GM23338 (cell line): ENCODE measurements around the gene SUCLG2. TPM values are rescaled to one million over a fixed set of nuclear protein-coding genes. Genes with fewer than 3 reads are reported as not detected.
A peak's percentile ranks its signal among the peaks of the same experiment; 100 is the strongest.

Experiments
- ATAC-seq: fragments of 200-7000 bp; cut with Tn5 transposase; 3 replicates; pipeline ENCODE4 v1.9.1; 2020
- DNase-seq: peaks from one replicate; pipeline ENCODE4 v3.0.0-alpha.2; 2015; ENCODE audit warnings: low spot score
- H2AFZ ChIP-seq: fragments of 200-600 bp; sonication (generic); 2 replicates; pipeline ENCODE4 v1.8.0; 2016; ENCODE audit warnings: antibody characterized with exemption, mild to moderate bottlenecking, moderate library complexity
- H3F3A ChIP-seq: fragments of 200-600 bp; sonication (generic); replicated peaks from 2 replicates; pipeline ENCODE4 v1.8.0; 2017; ENCODE audit warnings: antibody characterized with exemption, mixed run types, low read depth
- H3K27ac ChIP-seq: fragments of 200-600 bp; sonication (generic); 2 replicates; pipeline ENCODE4 v1.6.1; 2016; ENCODE audit warnings: low read depth
- H3K27me3 ChIP-seq: fragments of 200-600 bp; sonication (generic); 2 replicates; pipeline ENCODE4 v1.8.0; 2016; ENCODE audit warnings: mild to moderate bottlenecking, mixed run types, moderate library complexity; ENCODE audit not compliant: insufficient read depth
- H3K36me3 ChIP-seq: fragments of 200-600 bp; sonication (generic); 2 replicates; pipeline ENCODE4 v1.8.0; 2016; ENCODE audit warnings: mild to moderate bottlenecking; ENCODE audit not compliant: insufficient read depth
- H3K4me1 ChIP-seq: fragments of 200-600 bp; sonication (generic); 2 replicates; pipeline ENCODE4 v1.8.0; 2016; ENCODE audit warnings: mild to moderate bottlenecking, moderate library complexity; ENCODE audit not compliant: insufficient read depth
- H3K4me2 ChIP-seq: fragments of 200-600 bp; sonication (generic); 2 replicates; pipeline ENCODE4 v1.7.1; 2017; ENCODE audit warnings: mixed run types
- H3K4me3 ChIP-seq: fragments of 200-600 bp; sonication (generic); 2 replicates; pipeline ENCODE4 v1.6.1; 2016; ENCODE audit warnings: mixed run types
- H3K79me2 ChIP-seq: fragments of 200-600 bp; sonication (generic); replicated peaks from 2 replicates; pipeline ENCODE4 v1.8.0; 2017; ENCODE audit warnings: mild to moderate bottlenecking; ENCODE audit not compliant: insufficient read depth
- H3K9me2 ChIP-seq: fragments of 200-600 bp; sonication (generic); 2 replicates; pipeline ENCODE4 v1.8.0; 2017; ENCODE audit not compliant: insufficient read depth
- H4K20me1 ChIP-seq: fragments of 200-600 bp; sonication (generic); replicated peaks from 2 replicates; pipeline ENCODE4 v1.8.0; 2017; ENCODE audit warnings: mild to moderate bottlenecking; ENCODE audit not compliant: insufficient read depth
- H3K27ac Mint-ChIP-seq: 2 replicates; pipeline ENCODE4 v1.8.0; 2020; ENCODE audit warnings: inconsistent platforms, mild to moderate bottlenecking, moderate library complexity, mixed read lengths
- H3K27me3 Mint-ChIP-seq: 3 replicates; pipeline ENCODE4 v1.8.0; 2022; ENCODE audit warnings: low read depth, mild to moderate bottlenecking, moderate library complexity, mixed read lengths, inconsistent platforms; ENCODE audit not compliant: insufficient read depth, poor library complexity
- H3K36me3 Mint-ChIP-seq: 3 replicates; pipeline ENCODE4 v1.8.0; 2021; ENCODE audit warnings: low read depth, mild to moderate bottlenecking, inconsistent platforms, moderate library complexity, mixed read lengths
- H3K4me1 Mint-ChIP-seq: 3 replicates; pipeline ENCODE4 v1.8.0; 2020; ENCODE audit warnings: mild to moderate bottlenecking, inconsistent platforms, mixed read lengths
- H3K4me3 Mint-ChIP-seq: 3 replicates; pipeline ENCODE4 v1.8.0; 2021; ENCODE audit warnings: moderate library complexity, mild to moderate bottlenecking, inconsistent platforms, mixed read lengths
- H3K9me3 Mint-ChIP-seq: 3 replicates; pipeline ENCODE4 v1.8.0; 2020; ENCODE audit warnings: moderate library complexity, mild to moderate bottlenecking, inconsistent platforms, mixed read lengths
- CREB1 ChIP-seq: fragments of 250-450 bp; sonication (Bioruptor Pico); IDR thresholded peaks from 2 replicates; pipeline ENCODE4 v1.5.0; 2020; ENCODE audit warnings: low read depth, mild to moderate bottlenecking, moderate library complexity
- EZH2 ChIP-seq: fragments of 200-600 bp; sonication (generic); IDR thresholded peaks from one replicate; pipeline ENCODE4 v1.8.0; 2017; ENCODE audit warnings: antibody characterized with exemption, mild to moderate bottlenecking, low read depth; ENCODE audit not compliant: unreplicated experiment
- EZH2phosphoT487 ChIP-seq: fragments of 200-600 bp; sonication (generic); IDR thresholded peaks from one replicate; pipeline ENCODE4 v1.8.1; 2018; ENCODE audit warnings: antibody characterized with exemption; ENCODE audit not compliant: unreplicated experiment
- JUNB ChIP-seq: IDR thresholded peaks from one replicate; pipeline ENCODE4 v1.6.1; 2016; ENCODE audit warnings: antibody characterized with exemption; ENCODE audit not compliant: unreplicated experiment
- POLR2AphosphoS5 ChIP-seq: IDR thresholded peaks from 2 replicates; pipeline ENCODE4 v1.6.1; 2016; ENCODE audit warnings: antibody characterized with exemption, low read depth
- STAT1 ChIP-seq: IDR thresholded peaks from one replicate; pipeline ENCODE4 v1.6.1; 2016; ENCODE audit warnings: antibody characterized with exemption; ENCODE audit not compliant: unreplicated experiment
- ZNF114 ChIP-seq: fragments of 250-450 bp; sonication (Bioruptor Pico); IDR thresholded peaks from 2 replicates; pipeline ENCODE4 v1.5.0; 2020; ENCODE audit warnings: mild to moderate bottlenecking, moderate library complexity
- ZNF331 ChIP-seq: fragments of 250-450 bp; sonication (Bioruptor Pico); IDR thresholded peaks from 2 replicates; pipeline ENCODE4 v1.5.0; 2020; ENCODE audit warnings: low read depth, mild to moderate bottlenecking, moderate library complexity
- polyA plus RNA-seq: library from polyadenylated mRNA; unstranded; fragments of >200 nt; fragmentation: Nextera tagmentation; extraction: Ambion mirVana; gene quantifications from 2 replicates; pipeline ENCODE4 v1.2.1, GENCODE V29; 2016
- total RNA-seq: library from RNA; depleted of rRNA; stranded (reverse); fragments of >200 nt; shearing (Covaris generic); gene quantifications from 2 replicates; pipeline ENCODE4 v1.2.3, GENCODE V29; 2014
- TF ChIP-seq, protein P1 (sequence below): IDR thresholded peaks from one replicate; pipeline ENCODE4 v1.6.1; 2018; ENCODE audit warnings: antibody characterized with exemption; ENCODE audit not compliant: unreplicated experiment
- TF ChIP-seq, protein P2 (sequence below): IDR thresholded peaks from 2 replicates; pipeline ENCODE4 v1.6.1; 2016; ENCODE audit warnings: antibody characterized with exemption
- TF ChIP-seq, protein P3 (sequence below), 2 experiments: fragments of 200-600 bp in 1 of 2; sonication (generic) in 1 of 2; conservative IDR thresholded peaks; 2 replicates each; pipeline versions ENCODE4 v1.5.1 to v1.6.1; 2016 to 2017; ENCODE audit warnings: antibody characterized with exemption in 2 of 2, low read depth in 2 of 2, mild to moderate bottlenecking in 2 of 2, moderate library complexity in 1 of 2

The SUCLG2 gene
- total and polyA plus RNA-seq, 2 experiments from 2014 or later = 29.3 to 39.0 TPM

DNA sequence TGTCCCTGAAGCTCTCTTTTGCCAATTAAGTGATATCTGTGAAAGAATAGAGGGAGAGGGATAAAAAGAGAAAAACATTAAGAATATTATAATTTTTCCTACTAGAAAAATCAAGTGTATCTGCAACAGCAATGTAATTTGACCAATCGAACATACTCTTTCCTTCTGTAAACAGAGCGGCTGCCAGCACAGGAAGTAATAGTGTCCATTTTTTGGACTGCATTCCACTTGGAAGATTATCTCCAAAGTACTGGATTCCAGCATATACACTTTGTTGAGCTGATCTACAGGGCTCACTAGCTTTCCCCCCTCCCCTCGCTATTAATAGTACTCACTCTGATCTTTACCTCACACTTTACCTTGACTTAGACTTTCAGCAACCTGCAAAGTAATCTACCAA, 90.4 kb downstream of the SUCLG2 start:
- Histone ChIP-seq H3K27ac (no peak overlapping the region), H3K4me2 (no peak overlapping the region), H2AFZ (no peak overlapping the region), H3K27me3 (no peaks in the 10 kb centered on the region), H3K79me2 (0 out of 2 replicates have a peak, but pooled peaks cover 2% of the 10 kb centered on the region), H3K36me3 (no peaks in the 10 kb centered on the region), H3F3A (no peaks in the 10 kb centered on the region), H4K20me1 (no peaks in the 10 kb centered on the region; the same call in 1 of the 2 replicates), H3K9me2 (no peaks in the 10 kb centered on the region), H3K4me1 (no peaks in the 10 kb centered on the region), H3K4me3 (no peak overlapping the region)
- Mint-ChIP-seq H3K27ac (no peak overlapping the region), H3K4me1 (peaks cover 3% of the 10 kb centered on the region; the same call in 2 of the 3 replicates), H3K4me3 (no peak overlapping the region), H3K9me3 (no peaks in the 10 kb centered on the region), H3K27me3 (peaks cover 2% of the 10 kb centered on the region), H3K36me3 (peaks cover 2% of the 10 kb centered on the region; the same call in 1 of the 3 replicates)
- ATAC-seq (no peak), DNase-seq (no peak)
- TF ChIP-seq ZNF331 (CRISPR knock-in tag) (no peak), CREB1 (CRISPR knock-in tag) (no peak), EZH2phosphoT487 (no peak), STAT1 (no peak), POLR2AphosphoS5 (no peak), EZH2 (no peak), ZNF114 (no peak), JUNB (no peak)
- TF ChIP-seq, protein P1, sequence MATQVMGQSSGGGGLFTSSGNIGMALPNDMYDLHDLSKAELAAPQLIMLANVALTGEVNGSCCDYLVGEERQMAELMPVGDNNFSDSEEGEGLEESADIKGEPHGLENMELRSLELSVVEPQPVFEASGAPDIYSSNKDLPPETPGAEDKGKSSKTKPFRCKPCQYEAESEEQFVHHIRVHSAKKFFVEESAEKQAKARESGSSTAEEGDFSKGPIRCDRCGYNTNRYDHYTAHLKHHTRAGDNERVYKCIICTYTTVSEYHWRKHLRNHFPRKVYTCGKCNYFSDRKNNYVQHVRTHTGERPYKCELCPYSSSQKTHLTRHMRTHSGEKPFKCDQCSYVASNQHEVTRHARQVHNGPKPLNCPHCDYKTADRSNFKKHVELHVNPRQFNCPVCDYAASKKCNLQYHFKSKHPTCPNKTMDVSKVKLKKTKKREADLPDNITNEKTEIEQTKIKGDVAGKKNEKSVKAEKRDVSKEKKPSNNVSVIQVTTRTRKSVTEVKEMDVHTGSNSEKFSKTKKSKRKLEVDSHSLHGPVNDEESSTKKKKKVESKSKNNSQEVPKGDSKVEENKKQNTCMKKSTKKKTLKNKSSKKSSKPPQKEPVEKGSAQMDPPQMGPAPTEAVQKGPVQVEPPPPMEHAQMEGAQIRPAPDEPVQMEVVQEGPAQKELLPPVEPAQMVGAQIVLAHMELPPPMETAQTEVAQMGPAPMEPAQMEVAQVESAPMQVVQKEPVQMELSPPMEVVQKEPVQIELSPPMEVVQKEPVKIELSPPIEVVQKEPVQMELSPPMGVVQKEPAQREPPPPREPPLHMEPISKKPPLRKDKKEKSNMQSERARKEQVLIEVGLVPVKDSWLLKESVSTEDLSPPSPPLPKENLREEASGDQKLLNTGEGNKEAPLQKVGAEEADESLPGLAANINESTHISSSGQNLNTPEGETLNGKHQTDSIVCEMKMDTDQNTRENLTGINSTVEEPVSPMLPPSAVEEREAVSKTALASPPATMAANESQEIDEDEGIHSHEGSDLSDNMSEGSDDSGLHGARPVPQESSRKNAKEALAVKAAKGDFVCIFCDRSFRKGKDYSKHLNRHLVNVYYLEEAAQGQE = no peak
- TF ChIP-seq, protein P2, sequence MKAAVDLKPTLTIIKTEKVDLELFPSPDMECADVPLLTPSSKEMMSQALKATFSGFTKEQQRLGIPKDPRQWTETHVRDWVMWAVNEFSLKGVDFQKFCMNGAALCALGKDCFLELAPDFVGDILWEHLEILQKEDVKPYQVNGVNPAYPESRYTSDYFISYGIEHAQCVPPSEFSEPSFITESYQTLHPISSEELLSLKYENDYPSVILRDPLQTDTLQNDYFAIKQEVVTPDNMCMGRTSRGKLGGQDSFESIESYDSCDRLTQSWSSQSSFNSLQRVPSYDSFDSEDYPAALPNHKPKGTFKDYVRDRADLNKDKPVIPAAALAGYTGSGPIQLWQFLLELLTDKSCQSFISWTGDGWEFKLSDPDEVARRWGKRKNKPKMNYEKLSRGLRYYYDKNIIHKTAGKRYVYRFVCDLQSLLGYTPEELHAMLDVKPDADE = no peak

DNA sequence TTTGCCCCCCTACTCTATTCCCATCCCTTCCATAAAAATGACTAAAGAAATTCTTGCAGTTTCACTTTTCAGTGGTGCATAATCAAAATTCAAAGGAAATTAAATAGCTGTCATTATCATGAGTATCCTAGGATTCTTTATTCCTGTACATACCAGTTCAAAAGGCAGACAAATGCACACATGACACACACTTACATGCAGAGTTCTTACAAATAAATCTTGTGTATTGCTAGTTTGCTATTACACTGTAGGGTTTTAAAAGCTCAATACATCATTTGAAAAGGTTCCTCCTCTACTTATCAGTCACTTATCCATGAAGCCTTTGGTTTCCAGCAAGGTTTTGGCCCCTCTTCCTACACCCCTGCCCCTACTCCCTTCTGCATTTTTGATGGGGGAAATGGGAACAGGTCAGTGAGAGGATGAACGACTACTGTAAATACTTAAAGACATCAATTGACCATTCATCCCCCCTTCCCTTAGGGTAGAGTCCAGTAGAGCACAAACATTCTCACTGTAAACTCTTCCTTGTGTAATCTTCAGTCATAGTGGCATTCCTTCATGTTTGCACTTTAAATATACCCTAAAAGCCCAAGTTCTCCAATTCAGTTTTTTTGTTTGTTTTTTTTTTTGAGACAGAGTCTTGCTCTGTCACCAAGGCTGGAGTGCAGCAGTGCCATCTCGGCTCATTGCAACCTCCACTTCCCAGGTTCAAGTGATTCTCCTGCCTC, 92.6 kb downstream of the SUCLG2 start:
- no peak overlapping the region for H3K4me3 Mint-ChIP-seq
- H3K4me1 Mint-ChIP-seq = peaks cover 6% of the 10 kb centered on the region; the same call in 2 of the 3 replicates
- DNase-seq (no peak), ATAC-seq (no peak)
- H3K9me3 Mint-ChIP-seq = no peaks in the 10 kb centered on the region
- no peaks in the 10 kb centered on the region for H3K27me3 ChIP-seq
- H3K27me3 Mint-ChIP-seq = peaks cover 2% of the 10 kb centered on the region
- no peak overlapping the region for H3K27ac ChIP-seq
- no peaks in the 10 kb centered on the region for H3F3A ChIP-seq
- H4K20me1 ChIP-seq = no peaks in the 10 kb centered on the region; the same call in 1 of the 2 replicates
- no peaks in the 10 kb centered on the region for H3K36me3 ChIP-seq
- no peaks in the 10 kb centered on the region for H3K79me2 ChIP-seq
- H3K27ac Mint-ChIP-seq = peak overlapping the region; percentile 54; the same call in 1 of the 2 replicates
- H3K4me3 ChIP-seq = no peak overlapping the region
- H3K4me1 ChIP-seq = no peaks in the 10 kb centered on the region
- no peaks in the 10 kb centered on the region for H3K9me2 ChIP-seq
- H3K36me3 Mint-ChIP-seq = no peaks in the 10 kb centered on the region
- no peak overlapping the region for H2AFZ ChIP-seq
- H3K4me2 ChIP-seq = no peak overlapping the region
- TF ChIP-seq, protein P2 = no peak
- TF ChIP-seq ZNF331 (CRISPR knock-in tag) (no peak), ZNF114 (no peak), EZH2 (no peak), CREB1 (CRISPR knock-in tag) (no peak), POLR2AphosphoS5 (no peak), JUNB (no peak), STAT1 (no peak)
- TF ChIP-seq, protein P3, sequence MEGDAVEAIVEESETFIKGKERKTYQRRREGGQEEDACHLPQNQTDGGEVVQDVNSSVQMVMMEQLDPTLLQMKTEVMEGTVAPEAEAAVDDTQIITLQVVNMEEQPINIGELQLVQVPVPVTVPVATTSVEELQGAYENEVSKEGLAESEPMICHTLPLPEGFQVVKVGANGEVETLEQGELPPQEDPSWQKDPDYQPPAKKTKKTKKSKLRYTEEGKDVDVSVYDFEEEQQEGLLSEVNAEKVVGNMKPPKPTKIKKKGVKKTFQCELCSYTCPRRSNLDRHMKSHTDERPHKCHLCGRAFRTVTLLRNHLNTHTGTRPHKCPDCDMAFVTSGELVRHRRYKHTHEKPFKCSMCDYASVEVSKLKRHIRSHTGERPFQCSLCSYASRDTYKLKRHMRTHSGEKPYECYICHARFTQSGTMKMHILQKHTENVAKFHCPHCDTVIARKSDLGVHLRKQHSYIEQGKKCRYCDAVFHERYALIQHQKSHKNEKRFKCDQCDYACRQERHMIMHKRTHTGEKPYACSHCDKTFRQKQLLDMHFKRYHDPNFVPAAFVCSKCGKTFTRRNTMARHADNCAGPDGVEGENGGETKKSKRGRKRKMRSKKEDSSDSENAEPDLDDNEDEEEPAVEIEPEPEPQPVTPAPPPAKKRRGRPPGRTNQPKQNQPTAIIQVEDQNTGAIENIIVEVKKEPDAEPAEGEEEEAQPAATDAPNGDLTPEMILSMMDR (conservative IDR thresholded peaks at IDR 0.05; ENCODE audit: low read depth in 2 of 2) = no peak
